Measurements from ENCODE around the gene TCEAL5.
"Not testable (repeated sequence)": the region's sequence is repeated elsewhere in the genome, so short reads cannot be mapped to it uniquely, and the experiment has no call there.

DNA sequence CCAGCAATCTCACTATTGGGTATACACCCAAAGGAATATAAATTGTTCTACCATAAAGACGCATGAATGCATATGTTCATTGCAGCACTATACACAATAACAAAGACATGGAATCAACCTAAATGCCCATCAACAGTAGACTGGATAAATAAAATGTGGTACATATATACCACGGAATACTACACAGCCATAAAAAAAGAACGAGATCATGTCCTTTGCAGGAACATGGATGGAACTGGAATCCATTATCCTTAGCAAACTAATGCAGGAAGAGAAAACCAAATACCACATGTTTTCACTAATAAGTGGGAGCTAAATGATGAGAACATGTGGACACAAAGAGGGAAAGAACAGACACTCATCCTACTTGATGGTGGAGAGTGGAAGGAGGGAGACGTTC lies 50.6 kb downstream of the TCEAL5 start:
- TF ChIP-seq ARNTL (CRISPR knock-in tag; IDR thresholded peaks at IDR 0.05; ENCODE audit: borderline replicate concordance, low read depth); OSR1 (CRISPR knock-in tag; IDR thresholded peaks at IDR 0.05); PATZ1 (CRISPR knock-in tag; IDR thresholded peaks at IDR 0.05; ENCODE audit: borderline replicate concordance); POU6F1 (CRISPR knock-in tag; IDR thresholded peaks at IDR 0.05; ENCODE audit: borderline replicate concordance, low read depth); PPARA (CRISPR knock-in tag; IDR thresholded peaks at IDR 0.05; ENCODE audit: borderline replicate concordance); CSRNP3 (CRISPR knock-in tag; IDR thresholded peaks at IDR 0.05); TOX (CRISPR knock-in tag; IDR thresholded peaks at IDR 0.05; ENCODE audit: borderline replicate concordance); TCF4 (CRISPR knock-in tag; IDR thresholded peaks at IDR 0.05; ENCODE audit: borderline replicate concordance); BACH2 (CRISPR knock-in tag; IDR thresholded peaks at IDR 0.05; ENCODE audit: borderline replicate concordance): not testable (repeated sequence)
- TF ChIP-seq, protein P1, sequence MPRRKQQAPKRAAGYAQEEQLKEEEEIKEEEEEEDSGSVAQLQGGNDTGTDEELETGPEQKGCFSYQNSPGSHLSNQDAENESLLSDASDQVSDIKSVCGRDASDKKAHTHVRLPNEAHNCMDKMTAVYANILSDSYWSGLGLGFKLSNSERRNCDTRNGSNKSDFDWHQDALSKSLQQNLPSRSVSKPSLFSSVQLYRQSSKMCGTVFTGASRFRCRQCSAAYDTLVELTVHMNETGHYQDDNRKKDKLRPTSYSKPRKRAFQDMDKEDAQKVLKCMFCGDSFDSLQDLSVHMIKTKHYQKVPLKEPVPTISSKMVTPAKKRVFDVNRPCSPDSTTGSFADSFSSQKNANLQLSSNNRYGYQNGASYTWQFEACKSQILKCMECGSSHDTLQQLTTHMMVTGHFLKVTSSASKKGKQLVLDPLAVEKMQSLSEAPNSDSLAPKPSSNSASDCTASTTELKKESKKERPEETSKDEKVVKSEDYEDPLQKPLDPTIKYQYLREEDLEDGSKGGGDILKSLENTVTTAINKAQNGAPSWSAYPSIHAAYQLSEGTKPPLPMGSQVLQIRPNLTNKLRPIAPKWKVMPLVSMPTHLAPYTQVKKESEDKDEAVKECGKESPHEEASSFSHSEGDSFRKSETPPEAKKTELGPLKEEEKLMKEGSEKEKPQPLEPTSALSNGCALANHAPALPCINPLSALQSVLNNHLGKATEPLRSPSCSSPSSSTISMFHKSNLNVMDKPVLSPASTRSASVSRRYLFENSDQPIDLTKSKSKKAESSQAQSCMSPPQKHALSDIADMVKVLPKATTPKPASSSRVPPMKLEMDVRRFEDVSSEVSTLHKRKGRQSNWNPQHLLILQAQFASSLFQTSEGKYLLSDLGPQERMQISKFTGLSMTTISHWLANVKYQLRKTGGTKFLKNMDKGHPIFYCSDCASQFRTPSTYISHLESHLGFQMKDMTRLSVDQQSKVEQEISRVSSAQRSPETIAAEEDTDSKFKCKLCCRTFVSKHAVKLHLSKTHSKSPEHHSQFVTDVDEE (CRISPR knock-in tag; IDR thresholded peaks at IDR 0.05) = not testable (repeated sequence)
